ENCODE results near the gene MYO1G.

DNA sequence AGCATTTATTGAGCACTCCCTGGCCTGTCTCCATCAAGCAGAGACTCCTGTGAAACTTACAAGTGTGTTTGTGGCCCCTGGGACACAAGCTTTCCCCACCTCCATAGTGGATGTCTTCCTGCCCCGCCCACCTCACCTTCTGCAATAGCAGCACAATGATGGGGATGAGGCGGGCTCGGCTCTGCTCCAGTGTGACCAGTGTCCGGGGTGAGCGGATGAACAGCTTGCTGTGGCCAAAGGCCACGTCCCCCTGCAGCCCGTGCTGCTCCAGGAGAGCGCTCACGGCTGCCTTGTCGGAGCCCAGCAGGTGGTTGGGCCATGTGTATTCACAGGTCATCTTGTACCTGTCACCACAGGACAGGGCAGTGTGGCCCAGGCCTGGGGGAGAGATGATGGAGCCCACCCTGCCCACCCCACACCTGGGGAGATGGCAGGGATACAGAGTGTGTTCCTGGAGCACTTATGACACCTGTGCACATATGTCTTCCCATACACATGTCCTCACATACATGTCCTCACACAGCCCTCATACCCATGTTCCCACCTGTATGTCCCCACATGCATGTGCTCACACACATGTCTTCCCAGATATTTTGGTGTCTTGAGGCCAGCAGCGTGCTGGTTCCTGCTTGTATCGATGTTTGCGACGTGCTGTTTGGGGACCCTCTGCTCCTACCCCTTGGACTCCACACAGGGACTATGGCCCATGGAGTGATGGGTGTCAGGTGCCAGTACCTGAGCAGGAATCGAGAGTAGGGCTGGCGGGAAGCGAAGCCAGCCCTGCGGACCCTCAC is 12.7 kb downstream of the MYO1G start:
- TF ChIP-seq, protein P1, sequence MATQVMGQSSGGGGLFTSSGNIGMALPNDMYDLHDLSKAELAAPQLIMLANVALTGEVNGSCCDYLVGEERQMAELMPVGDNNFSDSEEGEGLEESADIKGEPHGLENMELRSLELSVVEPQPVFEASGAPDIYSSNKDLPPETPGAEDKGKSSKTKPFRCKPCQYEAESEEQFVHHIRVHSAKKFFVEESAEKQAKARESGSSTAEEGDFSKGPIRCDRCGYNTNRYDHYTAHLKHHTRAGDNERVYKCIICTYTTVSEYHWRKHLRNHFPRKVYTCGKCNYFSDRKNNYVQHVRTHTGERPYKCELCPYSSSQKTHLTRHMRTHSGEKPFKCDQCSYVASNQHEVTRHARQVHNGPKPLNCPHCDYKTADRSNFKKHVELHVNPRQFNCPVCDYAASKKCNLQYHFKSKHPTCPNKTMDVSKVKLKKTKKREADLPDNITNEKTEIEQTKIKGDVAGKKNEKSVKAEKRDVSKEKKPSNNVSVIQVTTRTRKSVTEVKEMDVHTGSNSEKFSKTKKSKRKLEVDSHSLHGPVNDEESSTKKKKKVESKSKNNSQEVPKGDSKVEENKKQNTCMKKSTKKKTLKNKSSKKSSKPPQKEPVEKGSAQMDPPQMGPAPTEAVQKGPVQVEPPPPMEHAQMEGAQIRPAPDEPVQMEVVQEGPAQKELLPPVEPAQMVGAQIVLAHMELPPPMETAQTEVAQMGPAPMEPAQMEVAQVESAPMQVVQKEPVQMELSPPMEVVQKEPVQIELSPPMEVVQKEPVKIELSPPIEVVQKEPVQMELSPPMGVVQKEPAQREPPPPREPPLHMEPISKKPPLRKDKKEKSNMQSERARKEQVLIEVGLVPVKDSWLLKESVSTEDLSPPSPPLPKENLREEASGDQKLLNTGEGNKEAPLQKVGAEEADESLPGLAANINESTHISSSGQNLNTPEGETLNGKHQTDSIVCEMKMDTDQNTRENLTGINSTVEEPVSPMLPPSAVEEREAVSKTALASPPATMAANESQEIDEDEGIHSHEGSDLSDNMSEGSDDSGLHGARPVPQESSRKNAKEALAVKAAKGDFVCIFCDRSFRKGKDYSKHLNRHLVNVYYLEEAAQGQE (IDR thresholded peaks at IDR 0.05): no peak
- TF ChIP-seq, protein P2, sequence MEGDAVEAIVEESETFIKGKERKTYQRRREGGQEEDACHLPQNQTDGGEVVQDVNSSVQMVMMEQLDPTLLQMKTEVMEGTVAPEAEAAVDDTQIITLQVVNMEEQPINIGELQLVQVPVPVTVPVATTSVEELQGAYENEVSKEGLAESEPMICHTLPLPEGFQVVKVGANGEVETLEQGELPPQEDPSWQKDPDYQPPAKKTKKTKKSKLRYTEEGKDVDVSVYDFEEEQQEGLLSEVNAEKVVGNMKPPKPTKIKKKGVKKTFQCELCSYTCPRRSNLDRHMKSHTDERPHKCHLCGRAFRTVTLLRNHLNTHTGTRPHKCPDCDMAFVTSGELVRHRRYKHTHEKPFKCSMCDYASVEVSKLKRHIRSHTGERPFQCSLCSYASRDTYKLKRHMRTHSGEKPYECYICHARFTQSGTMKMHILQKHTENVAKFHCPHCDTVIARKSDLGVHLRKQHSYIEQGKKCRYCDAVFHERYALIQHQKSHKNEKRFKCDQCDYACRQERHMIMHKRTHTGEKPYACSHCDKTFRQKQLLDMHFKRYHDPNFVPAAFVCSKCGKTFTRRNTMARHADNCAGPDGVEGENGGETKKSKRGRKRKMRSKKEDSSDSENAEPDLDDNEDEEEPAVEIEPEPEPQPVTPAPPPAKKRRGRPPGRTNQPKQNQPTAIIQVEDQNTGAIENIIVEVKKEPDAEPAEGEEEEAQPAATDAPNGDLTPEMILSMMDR (IDR thresholded peaks at IDR 0.05; ENCODE audit: low read depth, low read length, missing input control): no peak
- TF ChIP-seq FOXA1 (IDR thresholded peaks at IDR 0.05): no peak
- no peak for TF ChIP-seq SP1 (IDR thresholded peaks at IDR 0.05)
- TF ChIP-seq TAF1 (conservative IDR thresholded peaks at IDR 0.05): no peak
- no peak for TF ChIP-seq EGR1 (IDR thresholded peaks at IDR 0.05; ENCODE audit: low read depth in 2 of 2)

Measured in liver (tissue), 3 donors.